T-helper 2 cell treated with Interferon-gamma antibody and Interleukin-4, amounts not matched to agents 5 μg/mL and 100 μg/mL, for 36 hours (primary cell): Measurements from ENCODE around the gene HDAC3.

ENCODE experiments used
- DNase-seq: peaks from one replicate; pipeline ENCODE4 v3.0.0; 2021; ENCODE audit warnings: low spot score
- H3K27ac Mint-ChIP-seq: one replicate; pipeline ENCODE4 v1.8.0; 2021; ENCODE audit warnings: mild to moderate bottlenecking, mixed read lengths
- H3K27me3 Mint-ChIP-seq: one replicate; pipeline ENCODE4 v1.8.0; 2021; ENCODE audit warnings: low read depth, mixed read lengths
- H3K36me3 Mint-ChIP-seq: one replicate; pipeline ENCODE4 v1.8.0; 2021; ENCODE audit warnings: low read depth, mixed read lengths
- H3K4me1 Mint-ChIP-seq: one replicate; pipeline ENCODE4 v1.8.0; 2021; ENCODE audit warnings: low read depth, mixed read lengths
- H3K4me3 Mint-ChIP-seq: one replicate; pipeline ENCODE4 v1.8.0; 2022; ENCODE audit warnings: mild to moderate bottlenecking, moderate library complexity, mixed read lengths
- H3K9me3 Mint-ChIP-seq: one replicate; pipeline ENCODE4 v1.8.0; 2021; ENCODE audit warnings: mixed read lengths

The HDAC3 gene

DNA sequence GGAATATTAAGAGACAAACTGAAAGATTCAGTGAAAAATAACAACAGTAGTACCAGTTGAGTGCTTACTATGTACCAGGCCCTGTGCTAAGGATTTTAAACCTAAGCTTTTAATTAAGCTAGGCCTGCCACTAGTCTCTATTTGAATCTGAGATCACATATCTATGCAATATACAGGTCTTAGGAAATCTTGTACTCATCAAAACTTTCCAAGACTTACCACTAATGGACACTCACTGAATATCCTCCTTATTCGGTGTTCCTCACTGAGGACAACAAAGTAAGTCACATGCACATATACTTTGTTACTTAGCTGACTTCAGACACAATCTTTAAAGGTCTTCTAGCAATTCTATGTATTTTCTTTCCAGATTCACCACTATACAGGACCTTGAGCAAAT, 50.4 kb downstream of the HDAC3 start:
- no peak for DNase-seq
- Mint-ChIP-seq H3K4me3 (no peak overlapping the region), H3K4me1 (peaks cover 15% of the 10 kb centered on the region), H3K36me3 (peaks cover 57% of the 10 kb centered on the region), H3K27ac (no peak overlapping the region), H3K9me3 (no peaks in the 10 kb centered on the region), H3K27me3 (no peaks in the 10 kb centered on the region)

DNA sequence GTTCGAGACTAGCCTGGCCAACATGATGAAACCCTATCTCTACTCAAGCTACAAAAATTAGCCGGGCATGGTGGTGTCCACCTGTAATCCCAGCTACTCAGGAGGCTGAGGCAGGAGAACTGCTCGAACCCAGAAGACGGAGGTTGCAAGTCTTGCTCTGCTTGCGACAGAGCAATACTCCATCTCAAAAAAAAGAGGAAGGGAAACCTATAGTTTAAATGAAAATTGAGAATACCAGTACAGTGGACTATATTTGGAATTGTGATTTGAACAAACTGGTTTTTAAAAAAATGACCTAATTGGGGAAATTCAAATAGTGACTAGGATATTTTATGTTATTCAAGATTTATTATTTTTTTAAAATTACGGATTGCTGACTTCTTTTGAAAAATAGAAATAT, 51.1 kb downstream of the HDAC3 start:
- H3K9me3 Mint-ChIP-seq: no peaks in the 10 kb centered on the region
- H3K4me1 Mint-ChIP-seq: peaks cover 10% of the 10 kb centered on the region
- peaks cover 59% of the 10 kb centered on the region for H3K36me3 Mint-ChIP-seq
- no peaks in the 10 kb centered on the region for H3K27me3 Mint-ChIP-seq
- no peak overlapping the region for H3K4me3 Mint-ChIP-seq
- no peak overlapping the region for H3K27ac Mint-ChIP-seq
- DNase-seq: no peak

DNA sequence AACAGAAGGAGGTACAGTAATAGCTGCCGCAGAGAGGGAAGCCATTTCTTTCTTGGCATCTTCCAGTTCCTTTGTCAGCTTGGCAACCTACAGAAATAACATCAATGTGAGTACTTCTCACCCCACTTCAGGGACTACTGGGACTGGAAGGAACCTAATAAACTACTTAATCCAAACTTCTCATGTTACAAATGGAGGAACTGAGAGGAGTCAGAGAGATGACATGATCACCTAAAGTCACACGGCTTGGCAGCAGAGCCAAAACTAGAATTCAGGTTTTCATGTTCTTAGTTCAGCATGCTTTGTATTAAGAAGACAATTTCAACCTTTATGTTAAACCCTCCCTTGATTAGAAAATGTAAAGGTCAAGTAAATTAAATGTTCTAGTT, 62.5 kb downstream of the HDAC3 start:
- no peaks in the 10 kb centered on the region for H3K4me1 Mint-ChIP-seq
- H3K36me3 Mint-ChIP-seq: peaks cover 73% of the 10 kb centered on the region
- DNase-seq: no peak
- H3K9me3 Mint-ChIP-seq: no peaks in the 10 kb centered on the region
- no peak overlapping the region for H3K4me3 Mint-ChIP-seq
- no peak overlapping the region for H3K27ac Mint-ChIP-seq
- H3K27me3 Mint-ChIP-seq: no peaks in the 10 kb centered on the region

DNA sequence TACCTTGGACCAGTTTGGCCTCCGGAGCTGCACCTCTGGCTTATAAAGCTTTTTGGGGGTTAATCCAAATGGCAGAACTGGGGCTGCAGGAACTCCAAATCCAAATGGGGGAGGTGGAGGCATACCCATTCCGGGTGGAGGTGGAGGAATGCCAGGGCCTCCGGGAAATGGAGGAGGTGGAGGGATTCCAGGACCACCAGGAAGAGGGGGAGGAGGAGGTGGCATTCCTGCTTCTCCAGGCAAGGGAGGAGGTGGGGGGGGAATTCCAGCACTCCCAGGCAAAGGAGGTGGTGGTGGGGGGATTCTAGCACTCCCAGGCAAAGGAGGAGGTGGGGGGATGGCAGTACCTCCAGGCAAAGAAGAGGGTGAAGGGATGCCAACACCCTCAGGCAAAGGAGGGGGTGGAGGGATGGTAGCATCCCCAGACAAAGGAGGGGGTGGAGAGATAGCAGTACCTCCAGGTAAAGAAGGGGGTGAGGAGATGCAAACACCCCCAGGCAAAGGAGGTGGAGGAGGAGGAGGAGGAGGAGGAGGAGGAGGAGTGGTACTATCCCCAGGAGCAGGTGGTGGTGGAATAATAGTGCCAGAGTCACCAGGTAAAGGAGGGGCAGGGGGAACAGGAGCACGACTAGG, 63.0 kb downstream of the HDAC3 start:
- Mint-ChIP-seq H3K36me3 (peaks cover 72% of the 10 kb centered on the region), H3K27ac (no peak overlapping the region)
- DNase-seq: no peak

More for the DNA sequence above, 63.0 kb downstream of the HDAC3 start:
- H3K27me3 Mint-ChIP-seq: no peaks in the 10 kb centered on the region
- H3K9me3 Mint-ChIP-seq: no peaks in the 10 kb centered on the region
- H3K4me3 Mint-ChIP-seq: no peak overlapping the region
- H3K4me1 Mint-ChIP-seq: no peaks in the 10 kb centered on the region
